Upper lobe of left lung (tissue), 6 donors: Measurements from ENCODE around the gene CEP295NL. TPM values are rescaled to one million over a fixed set of nuclear protein-coding genes. Genes with fewer than 3 reads are reported as not detected.
A peak's percentile ranks its signal among the peaks of the same experiment; 100 is the strongest.
"Not testable (repeated sequence)": the region's sequence is repeated elsewhere in the genome, so short reads cannot be mapped to it uniquely, and the experiment has no call there.

Source experiments
- ATAC-seq, 2 donors: fragments of 200-7000 bp; cut with Tn5 transposase; one replicate each; pipeline ENCODE4 v1.9.1; 2022; ENCODE audit warnings: mild to moderate bottlenecking in 2 of 2, moderate library complexity in 2 of 2; ENCODE audit not compliant: low FRiP score in 2 of 2
- DNase-seq, 2 donors: peaks; one replicate each; pipeline ENCODE4 v3.0.0-alpha.2; 2019 to 2020
- H3K27ac ChIP-seq, 4 donors: fragments of 200-600 bp; sonication (generic); one replicate each; pipeline ENCODE4 v1.5.1; 2016 to 2019
- H3K27me3 ChIP-seq, 4 donors: fragments of 200-600 bp; sonication (generic); one replicate each; pipeline ENCODE4 v1.5.1; 2017 to 2019
- H3K36me3 ChIP-seq, 4 donors: fragments of 200-600 bp; sonication (generic); one replicate each; pipeline ENCODE4 v1.5.1; 2016 to 2019
- H3K4me1 ChIP-seq, 4 donors: fragments of 200-600 bp; sonication (generic); one replicate each; pipeline ENCODE4 v1.5.1; 2018 to 2019
- H3K4me3 ChIP-seq, 4 donors: fragments of 200-600 bp; sonication (generic); one replicate each; pipeline ENCODE4 v1.5.1; 2017 to 2019; ENCODE audit warnings: mild to moderate bottlenecking in 2 of 4, moderate library complexity in 1 of 4
- H3K9me3 ChIP-seq, 4 donors: fragments of 200-600 bp; sonication (generic); one replicate each; pipeline ENCODE4 v1.5.1; 2018 to 2019
- CTCF ChIP-seq, 6 experiments: fragments of 450-650 bp in 4 of 6; fragments of 200-600 bp in 2 of 6; sonication (generic) in 2 of 6; IDR thresholded peaks; one replicate each; pipeline ENCODE4 v1.5.1; 2016 to 2019; ENCODE audit warnings: antibody characterized with exemption in 6 of 6
- EP300 ChIP-seq, 4 donors: sonication (generic); formaldehyde crosslinking; IDR thresholded peaks; one replicate each; pipeline ENCODE4 v1.5.1; 2017; ENCODE audit warnings: antibody characterized with exemption in 4 of 4, control low read depth in 2 of 4
- POLR2A ChIP-seq, 4 donors: fragments of 450-650 bp; IDR thresholded peaks; one replicate each; pipeline ENCODE4 v1.5.1; 2016 to 2017; ENCODE audit warnings: antibody characterized with exemption in 4 of 4, mild to moderate bottlenecking in 2 of 4
- POLR2AphosphoS5 ChIP-seq, 2 donors: sonication (generic); formaldehyde crosslinking; IDR thresholded peaks; one replicate each; pipeline ENCODE4 v1.5.1; 2017; ENCODE audit warnings: antibody characterized with exemption in 2 of 2
- WGBS, 2 donors: methylation state at CpG; one replicate each; pipeline ENCODE4 v1.1.5; 2017 to 2018; 5-methylcytosine and 5-hydroxymethylcytosine counted together
- total RNA-seq, 6 donors: library from RNA; depleted of rRNA in 4 of 6; stranded (reverse); fragments of >200 nt in 4 of 6; gene quantifications; one replicate each; pipeline versions ENCODE4 v1.1.0 to v1.2.1, GENCODE V29; 2016 to 2021
- donor health status: DM: no; HTN: no; CAD: no; lungs with moderate emphysema.
- donor health status: DM: no; HTN: yes; CAD: no; lungs with severe emphysema.

CEP295NL gene
- total RNA-seq, 6 donors from 2014 or later, result 2.6 to 61.8 (median 4.2) TPM

GRCh38 chr17:78882540-78883088, 20.4 kb downstream of the CEP295NL start:
- no peak overlapping the region for H3K4me3 ChIP-seq
- WGBS, 2 donors, result 46 to 55% methylated on average over 10 of the region's 14 CpGs
- peak in 1 of 2 donors; percentile 0 for ATAC-seq
- H3K36me3 ChIP-seq, result no peaks in the 10 kb centered on the region
- H3K27me3 ChIP-seq, result no peaks in the 10 kb centered on the region
- no peaks in the 10 kb centered on the region for H3K9me3 ChIP-seq
- peak in 1 of 2 donors; percentile 69 for DNase-seq
- H3K27ac ChIP-seq, result peak overlapping the region; percentile 84 to 91 (median 88)
- no peak for TF ChIP-seq EP300 (IDR thresholded peaks at IDR 0.05)
- no peak for TF ChIP-seq CTCF (IDR thresholded peaks at IDR 0.05)
- TF ChIP-seq POLR2A (IDR thresholded peaks at IDR 0.05), result no peak
- TF ChIP-seq POLR2AphosphoS5 (IDR thresholded peaks at IDR 0.05), result no peak
- peaks cover 42 to 54% (median 49%) of the 10 kb centered on the region in 4 donors for H3K4me1 ChIP-seq

GRCh38 chr17:78879635-78880186, 23.3 kb downstream of the CEP295NL start:
- Histone ChIP-seq H3K27me3 (no peaks in the 10 kb centered on the region), H3K9me3 (no peaks in the 10 kb centered on the region), H3K27ac (peak overlapping the region; percentile 77 to 91 (median 88)), H3K36me3 (no peaks in the 10 kb centered on the region), H3K4me3 (peak overlapping the region in 3 of 4 donors; percentile 2 to 29 (median 28)), H3K4me1 (peaks cover 36 to 56% (median 42%) of the 10 kb centered on the region in 4 donors)
- TF ChIP-seq EP300 (IDR thresholded peaks at IDR 0.05) (no peak), CTCF (IDR thresholded peaks at IDR 0.05) (peak in 2 of 6 experiments; percentile 12 to 23), POLR2AphosphoS5 (IDR thresholded peaks at IDR 0.05) (peak; percentile 44 to 50)
- peak in 1 of 2 donors; percentile 68 for ATAC-seq
- 21 to 39% methylated on average over 24 to 28 of the region's 28 CpGs for WGBS, 2 donors
- peak; percentile 42 to 81 for DNase-seq

- Histone ChIP-seq H3K9me3 (no peaks in the 10 kb centered on the region), H3K27ac (peak overlapping the region; percentile 77 to 91 (median 88)), H3K4me3 (peak overlapping the region in 3 of 4 donors; percentile 2 to 29 (median 28)), H3K27me3 (no peaks in the 10 kb centered on the region), H3K36me3 (no peaks in the 10 kb centered on the region), H3K4me1 (peaks cover 29 to 48% (median 35%) of the 10 kb centered on the region in 4 donors)
- no peak for ATAC-seq
- WGBS, 2 donors, result 81 to 91% methylated on average over 14 of the region's 14 CpGs
- DNase-seq, result no peak
- TF ChIP-seq POLR2AphosphoS5 (IDR thresholded peaks at IDR 0.05) (no peak), CTCF (IDR thresholded peaks at IDR 0.05) (no peak)
These were observed 24.0 kb downstream of the CEP295NL start for GRCh38 chr17:78878871-78879527.

GRCh38 chr17:78878261-78878660, 24.7 kb downstream of the CEP295NL start:
- peak overlapping the region in 2 of 4 donors; percentile 88 to 91 for H3K27ac ChIP-seq
- no peak for ATAC-seq

DNA sequence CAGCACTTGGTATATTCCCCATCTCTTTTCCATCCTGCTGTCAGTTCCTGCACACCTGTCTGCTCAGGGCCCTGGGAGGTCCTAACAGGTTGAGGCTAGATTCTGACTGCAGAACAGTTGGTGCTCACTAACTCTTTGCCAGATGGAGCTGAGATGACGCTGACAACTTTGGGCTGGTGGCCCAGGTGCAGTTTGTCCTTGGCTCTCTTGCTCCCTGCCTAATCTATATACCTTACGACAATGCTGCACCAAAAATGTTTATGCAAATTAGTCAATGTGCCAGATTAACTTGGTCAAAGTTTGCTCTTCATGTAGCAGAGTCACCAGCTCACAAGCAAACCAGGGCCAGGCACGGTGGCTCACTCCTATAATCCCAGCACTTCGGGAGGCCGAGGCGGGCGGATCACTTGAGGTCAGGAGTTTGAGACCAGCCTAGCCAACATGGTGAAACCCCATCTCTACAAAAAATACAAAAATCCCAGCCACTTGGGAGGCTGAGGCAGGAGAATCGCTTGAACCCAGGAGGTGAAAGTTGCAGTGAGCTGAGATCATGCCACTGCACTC, 26.0 kb downstream of the CEP295NL start:
- not testable (repeated sequence) for H3K27ac ChIP-seq, ATAC-seq, H3K4me3 ChIP-seq, DNase-seq, H3K27me3 ChIP-seq, H3K9me3 ChIP-seq
- peaks cover 9 to 30% (median 16%) of the 10 kb centered on the region in 4 donors for H3K4me1 ChIP-seq
- peaks cover 0 to 16% (median 0%) of the 10 kb centered on the region in 4 donors for H3K36me3 ChIP-seq
- WGBS, 2 donors, result 92 to 97% methylated on average over 8 of the region's 8 CpGs

More at GRCh38 chr17:78878261-78878660, 24.7 kb downstream of the CEP295NL start:
- no peaks in the 10 kb centered on the region for H3K9me3 ChIP-seq
- no peak for DNase-seq
- H3K36me3 ChIP-seq, result peaks cover 0 to 7% (median 0%) of the 10 kb centered on the region in 4 donors
- WGBS, 2 donors, result 90 to 91% methylated on average over 13 to 15 of the region's 15 CpGs
- H3K4me1 ChIP-seq, result peaks cover 21 to 41% (median 27%) of the 10 kb centered on the region in 4 donors
- TF ChIP-seq CTCF (IDR thresholded peaks at IDR 0.05) (no peak), EP300 (IDR thresholded peaks at IDR 0.05) (no peak), POLR2AphosphoS5 (IDR thresholded peaks at IDR 0.05) (no peak), POLR2A (IDR thresholded peaks at IDR 0.05) (no peak)
- H3K4me3 ChIP-seq, result no peak overlapping the region
- H3K27me3 ChIP-seq, result no peaks in the 10 kb centered on the region
